Bronchial epithelial cell (primary cell): ENCODE results near the gene PRKCE. TPM values are rescaled to one million over a fixed set of nuclear protein-coding genes. Genes with fewer than 3 reads are reported as not detected.

Experiments
- DNase-seq: peaks from one replicate; pipeline ENCODE4 v3.0.0-alpha.2; 2010; ENCODE audit warnings: low read depth
- FAIRE-seq: peaks from 2 replicates; lab custom pipeline; 2011; peaks lifted over from hg19 to GRCh38; lab: Jason Lieb, UNC
- H3K27me3 ChIP-seq: 2 replicates; pipeline ENCODE4 v1.5.1; 2011; ENCODE audit warnings: low read length; ENCODE audit not compliant: control insufficient read depth, insufficient read depth
- H3K36me3 ChIP-seq: 2 replicates; pipeline ENCODE4 v1.5.1; 2011; ENCODE audit warnings: low read length; ENCODE audit not compliant: control insufficient read depth, insufficient read depth
- H3K4me3 ChIP-seq: 2 replicates; pipeline ENCODE4 v1.5.1; 2011; ENCODE audit warnings: mild to moderate bottlenecking, low read depth, low read length, control low read depth
- CTCF ChIP-seq: IDR thresholded peaks from 2 replicates; pipeline ENCODE4 v1.5.1; 2011; ENCODE audit warnings: mild to moderate bottlenecking, moderate library complexity, low read length, control low read depth, inconsistent platforms; ENCODE audit not compliant: insufficient read depth, severe bottlenecking
- total RNA-seq: library from RNA; depleted of rRNA; stranded (reverse); fragments of >200 nt; gene quantifications from 2 replicates; pipeline ENCODE4 v1.2.1, GENCODE V29; 2014

PRKCE gene
- total RNA-seq, 1 donor from 2014 or later: 6.3 TPM

GRCh38 chr2:46082531-46083485, 431.3 kb downstream of the PRKCE start:
- Histone ChIP-seq H3K27me3 (no peaks in the 10 kb centered on the region), H3K4me3 (no peak overlapping the region), H3K36me3 (no peaks in the 10 kb centered on the region)
- FAIRE-seq: no peak
- no peak for TF ChIP-seq CTCF
- DNase-seq: no peak

- no peak for TF ChIP-seq CTCF
- H3K27me3 ChIP-seq: no peaks in the 10 kb centered on the region
- no peak for FAIRE-seq
- DNase-seq: no peak
- H3K4me3 ChIP-seq: no peak overlapping the region
- H3K36me3 ChIP-seq: no peaks in the 10 kb centered on the region
These were observed 435.1 kb downstream of the PRKCE start for GRCh38 chr2:46086578-46087070.

GRCh38 chr2:46087492-46087891, 436.0 kb downstream of the PRKCE start:
- DNase-seq (no peak), FAIRE-seq (no peak)
- H3K4me3 ChIP-seq: no peak overlapping the region
- H3K36me3 ChIP-seq: no peaks in the 10 kb centered on the region
- no peaks in the 10 kb centered on the region for H3K27me3 ChIP-seq
- TF ChIP-seq CTCF: no peak

- H3K36me3 ChIP-seq: no peaks in the 10 kb centered on the region
These were observed 439.5 kb downstream of the PRKCE start for GRCh38 chr2:46091004-46091403.

GRCh38 chr2:46091961-46092667, 440.6 kb downstream of the PRKCE start:
- no peak overlapping the region for H3K4me3 ChIP-seq
- H3K27me3 ChIP-seq: no peaks in the 10 kb centered on the region
- DNase-seq (no peak), FAIRE-seq (no peak)
- H3K36me3 ChIP-seq: no peaks in the 10 kb centered on the region
- TF ChIP-seq CTCF: no peak

More at GRCh38 chr2:46091004-46091403, 439.5 kb downstream of the PRKCE start:
- TF ChIP-seq CTCF: peak; percentile 4
- H3K4me3 ChIP-seq: no peak overlapping the region
- no peaks in the 10 kb centered on the region for H3K27me3 ChIP-seq
- DNase-seq (no peak), FAIRE-seq (no peak)
